PC-9 (cell line): Measurements from ENCODE around the gene CCL7.

Source experiments
- CTCF ChIP-seq: fragments of 200-600 bp; sonication (generic); conservative IDR thresholded peaks from 2 replicates; pipeline ENCODE4 v1.6.1; 2017; ENCODE audit warnings: mixed run types, antibody characterized with exemption, mild to moderate bottlenecking, moderate library complexity
- EZH2 ChIP-seq: fragments of 200-600 bp; sonication (generic); IDR thresholded peaks from 2 replicates; pipeline ENCODE4 v1.8.0; 2017; ENCODE audit warnings: antibody characterized with exemption, low read depth

GRCh38 chr17:34299956-34300577 lies 30.0 kb downstream of the CCL7 start:
- TF ChIP-seq CTCF (no peak), EZH2 (no peak)
